BJ (cell line): ENCODE measurements around the gene NFKB1. TPM values are rescaled to one million over a fixed set of nuclear protein-coding genes. Genes with fewer than 3 reads are reported as not detected.
A peak's percentile ranks its signal among the peaks of the same experiment; 100 is the strongest.

ENCODE experiments used
- CTCF ChIA-PET: fragments of 350-600 bp; formaldehyde crosslinking; extraction: SDS; loops from one replicate; lab custom pipeline; 2021; ENCODE audit warnings: antibody characterized with exemption, inconsistent platforms; lab: Yijun Ruan, JAX
- POLR2A ChIA-PET: fragments of 300-600 bp; sonication (Branson Sonifier 250); formaldehyde crosslinking; extraction: SDS; loops from one replicate; lab custom pipeline; 2021; ENCODE audit warnings: antibody characterized with exemption; lab: Charles Lee
- DNase-seq: peaks from one replicate; pipeline ENCODE4 v3.0.0-alpha.2; 2011; ENCODE audit warnings: low read depth
- H3K27me3 ChIP-seq: 2 replicates; pipeline ENCODE4 v1.6.0; 2011; ENCODE audit warnings: low read length; ENCODE audit not compliant: control insufficient read depth, insufficient read depth
- H3K36me3 ChIP-seq: 2 replicates; pipeline ENCODE4 v1.5.1; 2011; ENCODE audit warnings: low read length; ENCODE audit not compliant: control insufficient read depth, insufficient read depth
- H3K4me3 ChIP-seq: 2 replicates; pipeline ENCODE4 v1.5.1; 2011; ENCODE audit warnings: low read depth, mild to moderate bottlenecking, control low read depth, low read length
- CTCF ChIP-seq: IDR thresholded peaks from 2 replicates; pipeline ENCODE4 v1.5.1; 2011; ENCODE audit warnings: low read depth, mild to moderate bottlenecking, control low read depth, inconsistent platforms, low read length, moderate library complexity; ENCODE audit not compliant: insufficient read depth
- polyA plus RNA-seq: library from polyadenylated mRNA; depleted of rRNA; stranded (reverse); fragments of >200 nt; gene quantifications from 2 replicates; pipeline ENCODE4 v1.2.3, GENCODE V29; 2011

The NFKB1 gene
- polyA plus RNA-seq, 1 experiment: 16.6 TPM

- Histone ChIP-seq H3K27me3 (no peaks in the 10 kb centered on the region), H3K36me3 (peaks cover 8% of the 10 kb centered on the region), H3K4me3 (no peak overlapping the region)
- no peak for DNase-seq
- POLR2A ChIA-PET: no interaction called here
- CTCF ChIA-PET: interaction anchor here (0.8 kb wide), 1 partner anchor 496 kb away, joined by 3 read pairs; no protein-coding TSS in a partner anchor
- no peak for TF ChIP-seq CTCF
Measured at GRCh38 chr4:102604222-102604940, 103.2 kb downstream of the NFKB1 start.

- TF ChIP-seq CTCF: no peak
- CTCF ChIA-PET: no interaction called here
- Histone ChIP-seq H3K36me3 (peaks cover 12% of the 10 kb centered on the region), H3K27me3 (no peaks in the 10 kb centered on the region), H3K4me3 (no peak overlapping the region)
- no peak for DNase-seq
- POLR2A ChIA-PET: no interaction called here
Measured at GRCh38 chr4:102606261-102606660, 105.1 kb downstream of the NFKB1 start.

- TF ChIP-seq CTCF: no peak
- H3K4me3 ChIP-seq: no peak overlapping the region
- DNase-seq: no peak
- CTCF ChIA-PET: interaction anchor here (0.5 to 1.3 kb wide), 2 partner anchors 14 to 167 kb away, joined by 3 read pairs; no protein-coding TSS in a partner anchor
- H3K36me3 ChIP-seq: peaks cover 9% of the 10 kb centered on the region
- H3K27me3 ChIP-seq: no peaks in the 10 kb centered on the region
- POLR2A ChIA-PET: no interaction called here
Measured at GRCh38 chr4:102606846-102607450, 105.8 kb downstream of the NFKB1 start.

- Histone ChIP-seq H3K27me3 (no peaks in the 10 kb centered on the region), H3K4me3 (no peak overlapping the region), H3K36me3 (peaks cover 14% of the 10 kb centered on the region)
- no peak for DNase-seq
- CTCF ChIA-PET: interaction anchor here (0.5 to 1.5 kb wide), 3 partner anchors 160 to 181 kb away, joined by 3 to 4 read pairs (median 3); no protein-coding TSS in a partner anchor
- TF ChIP-seq CTCF: no peak
- POLR2A ChIA-PET: no interaction called here
Measured at GRCh38 chr4:102608190-102608589, 107.0 kb downstream of the NFKB1 start.

DNA sequence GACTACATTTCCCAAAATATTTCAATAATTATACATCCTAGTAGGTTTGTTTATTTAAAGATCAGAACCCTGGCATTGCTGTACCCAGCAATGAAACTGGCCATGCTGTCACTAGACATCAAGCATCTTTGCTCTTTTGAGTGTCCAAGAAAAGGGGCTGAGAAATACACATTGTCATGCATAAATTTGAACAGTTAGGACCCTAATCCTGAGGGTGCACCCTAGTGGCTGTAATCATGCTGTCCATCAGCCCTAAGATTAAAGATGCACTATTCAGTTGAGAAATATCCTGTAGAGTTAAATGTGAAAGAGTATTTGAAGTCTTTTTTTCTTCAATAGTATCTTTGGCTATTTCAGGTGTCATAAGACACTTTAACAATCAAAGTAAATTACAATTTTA lies 108.8 kb downstream of the NFKB1 start:
- H3K4me3 ChIP-seq: no peak overlapping the region
- H3K27me3 ChIP-seq: no peaks in the 10 kb centered on the region
- ChIA-PET POLR2A (no interaction called here), CTCF (interaction anchor here (0.9 to 2.1 kb wide), 4 partner anchors 11 to 126 kb away, joined by 3 to 9 read pairs (median 6); no protein-coding TSS in a partner anchor)
- peaks cover 25% of the 10 kb centered on the region for H3K36me3 ChIP-seq
- DNase-seq: no peak
- peak; percentile 34; the same call in 1 of the 2 replicates for TF ChIP-seq CTCF
